C4-2B (cell line): Measurements from ENCODE around the gene STAU1.

ENCODE experiments used
- H3K27ac ChIP-seq: fragments of 450-650 bp; 2 replicates; pipeline ENCODE4 v1.5.1; 2017
- CTCF ChIP-seq: fragments of 450-650 bp; conservative IDR thresholded peaks from 2 replicates; pipeline ENCODE4 v1.5.1; 2017; ENCODE audit warnings: mild to moderate bottlenecking
- ZFX ChIP-seq: fragments of 450-650 bp; IDR thresholded peaks from 2 replicates; pipeline ENCODE4 v1.6.1; 2017

Gene STAU1

GRCh38 chr20:49157146-49157545, 31.0 kb downstream of the STAU1 start:
- TF ChIP-seq CTCF (no peak), ZFX (no peak)
- no peak overlapping the region for H3K27ac ChIP-seq

- TF ChIP-seq ZFX (no peak), CTCF (no peak)
- H3K27ac ChIP-seq = no peak overlapping the region
These were observed 31.7 kb downstream of the STAU1 start for GRCh38 chr20:49156481-49156880.

- H3K27ac ChIP-seq = no peak overlapping the region
- no peak for TF ChIP-seq ZFX
- TF ChIP-seq CTCF = no peak
These were observed 36.7 kb downstream of the STAU1 start for GRCh38 chr20:49151436-49151835.

- no peak for TF ChIP-seq CTCF
- no peak for TF ChIP-seq ZFX
- H3K27ac ChIP-seq = no peak overlapping the region
These were observed 38.7 kb downstream of the STAU1 start for GRCh38 chr20:49149281-49150045.

GRCh38 chr20:49148601-49149000, 39.5 kb downstream of the STAU1 start:
- TF ChIP-seq ZFX (no peak), CTCF (no peak)

GRCh38 chr20:49147296-49147695, 40.8 kb downstream of the STAU1 start:
- H3K27ac ChIP-seq = no peak overlapping the region
- no peak for TF ChIP-seq CTCF
- TF ChIP-seq ZFX = no peak

More at GRCh38 chr20:49148601-49149000, 39.5 kb downstream of the STAU1 start:
- no peak overlapping the region for H3K27ac ChIP-seq

- TF ChIP-seq CTCF (no peak), ZFX (no peak)
- H3K27ac ChIP-seq = no peak overlapping the region
These were observed 41.5 kb downstream of the STAU1 start for GRCh38 chr20:49146442-49147225.
